HepG2 (cell line): ENCODE measurements around the gene IGF2BP1. TPM values are rescaled to one million over a fixed set of nuclear protein-coding genes. Genes with fewer than 3 reads are reported as not detected.

Experiments
- CBFB ChIP-seq: sonication (generic); formaldehyde crosslinking; IDR thresholded peaks from 2 replicates; pipeline ENCODE4 v1.4.0; 2020; ENCODE audit warnings: missing genetic modification reagents
- CREB3 ChIP-seq: sonication (generic); formaldehyde crosslinking; IDR thresholded peaks from 2 replicates; pipeline ENCODE4 v1.5.0; 2020; ENCODE audit warnings: missing genetic modification reagents
- ETV6 ChIP-seq: sonication (generic); formaldehyde crosslinking; conservative IDR thresholded peaks from 2 replicates; pipeline ENCODE4 v1.4.0; 2020; ENCODE audit warnings: missing genetic modification reagents
- FOXA1 ChIP-seq, 2 experiments: fragments of 450-650 bp in 1 of 2; sonication (generic) in 1 of 2; formaldehyde crosslinking in 1 of 2; IDR thresholded peaks; 2 replicates each; pipeline versions ENCODE4 v1.4.0 to v1.6.1; 2016 to 2020; ENCODE audit warnings: missing genetic modification reagents in 1 of 2
- HNF4G ChIP-seq, 2 experiments: sonication (generic) in 1 of 2; formaldehyde crosslinking in 1 of 2; IDR thresholded peaks; 2 replicates each; pipeline versions ENCODE4 v1.4.0 to v1.6.1; 2011 to 2020; ENCODE audit warnings: borderline replicate concordance in 2 of 2, low read depth in 2 of 2, mild to moderate bottlenecking in 2 of 2, low read length in 1 of 2, missing genetic modification reagents in 1 of 2, moderate library complexity in 1 of 2
- HOXA3 ChIP-seq: sonication (generic); formaldehyde crosslinking; IDR thresholded peaks from 2 replicates; pipeline ENCODE4 v1.5.0; 2020; ENCODE audit warnings: missing genetic modification reagents
- KLF15 ChIP-seq: sonication (generic); formaldehyde crosslinking; IDR thresholded peaks from 2 replicates; pipeline ENCODE4 v1.8.1; 2023; ENCODE audit warnings: borderline replicate concordance, mild to moderate bottlenecking, inconsistent platforms, missing genetic modification reagents, mixed read lengths
- MED13 ChIP-seq: sonication (generic); formaldehyde crosslinking; IDR thresholded peaks from 2 replicates; pipeline ENCODE4 v1.5.0; 2020; ENCODE audit warnings: missing genetic modification reagents
- NFYB ChIP-seq: sonication (generic); formaldehyde crosslinking; IDR thresholded peaks from 2 replicates; pipeline ENCODE4 v1.4.0; 2020; ENCODE audit warnings: missing genetic modification reagents
- REL ChIP-seq: sonication (generic); formaldehyde crosslinking; conservative IDR thresholded peaks from 2 replicates; pipeline ENCODE4 v1.8.0; 2022; ENCODE audit warnings: mild to moderate bottlenecking, missing genetic modification reagents, moderate library complexity
- SCMH1 ChIP-seq: sonication (generic); formaldehyde crosslinking; IDR thresholded peaks from 2 replicates; pipeline ENCODE4 v1.9.0; 2021; ENCODE audit warnings: missing genetic modification reagents, mild to moderate bottlenecking, borderline replicate concordance
- SIN3A ChIP-seq: IDR thresholded peaks from 2 replicates; pipeline ENCODE4 v1.6.1; 2011; ENCODE audit warnings: low read depth, mild to moderate bottlenecking, control low read depth, low read length, borderline replicate concordance
- ZBTB43 ChIP-seq: sonication (generic); formaldehyde crosslinking; conservative IDR thresholded peaks from 2 replicates; pipeline ENCODE4 v1.4.0; 2020; ENCODE audit warnings: missing genetic modification reagents
- ZC3H4 ChIP-seq: sonication (generic); formaldehyde crosslinking; IDR thresholded peaks from 2 replicates; pipeline ENCODE4 v1.4.0; 2020; ENCODE audit warnings: missing genetic modification reagents, borderline replicate concordance
- ZNF138 ChIP-seq: sonication (generic); formaldehyde crosslinking; IDR thresholded peaks from 2 replicates; pipeline ENCODE4 v1.5.0; 2020; ENCODE audit warnings: mild to moderate bottlenecking, low read depth, missing genetic modification reagents
- ZNF317 ChIP-seq: sonication (generic); formaldehyde crosslinking; IDR thresholded peaks from 2 replicates; pipeline ENCODE4 v1.5.0; 2020; ENCODE audit warnings: mild to moderate bottlenecking, missing genetic modification reagents
- ZNF333 ChIP-seq: sonication (generic); formaldehyde crosslinking; IDR thresholded peaks from 2 replicates; pipeline ENCODE4 v1.4.0; 2020; ENCODE audit warnings: mild to moderate bottlenecking, missing genetic modification reagents, borderline replicate concordance
- ZNF552 ChIP-seq: sonication (generic); formaldehyde crosslinking; IDR thresholded peaks from 2 replicates; pipeline ENCODE4 v1.9.0; 2022; ENCODE audit warnings: missing genetic modification reagents, mild to moderate bottlenecking, borderline replicate concordance
- ZNF720 ChIP-seq: sonication (generic); formaldehyde crosslinking; IDR thresholded peaks from 2 replicates; pipeline ENCODE4 v1.4.0; 2020; ENCODE audit warnings: missing genetic modification reagents
- polyA plus RNA-seq, 8 experiments: library from polyadenylated mRNA; depleted of rRNA in 3 of 8; stranded (reverse) in 7 of 8; unstranded in 1 of 8; fragments of >200 nt; fragmentation: Illumina TruSeq in 4 of 8; extraction: Trizol in 4 of 8; gene quantifications; 2 replicates each; pipeline versions ENCODE4 v1.2.1 to v1.2.3, GENCODE V29; 2011 to 2016; ENCODE audit warnings: low read depth in 4 of 8, missing spikeins in 1 of 8, mixed read lengths in 1 of 8; ENCODE audit not compliant: insufficient read depth in 1 of 8
- total RNA-seq, 5 experiments: library from RNA; depleted of rRNA; stranded (reverse); fragments of >200 nt; fragmentation: Illumina TruSeq; extraction: Trizol; gene quantifications; 2 replicates each; pipeline ENCODE4 v1.2.3, GENCODE V29; 2016; ENCODE audit warnings: low read depth in 1 of 5
- TF ChIP-seq, protein P1 (sequence below): sonication (generic); formaldehyde crosslinking; IDR thresholded peaks from 2 replicates; pipeline ENCODE4 v1.5.1; 2020; ENCODE audit warnings: mild to moderate bottlenecking, missing genetic modification reagents, borderline replicate concordance
- TF ChIP-seq, protein P2 (sequence below): sonication (generic); formaldehyde crosslinking; IDR thresholded peaks from 2 replicates; pipeline ENCODE4 v1.8.1; 2023; ENCODE audit warnings: mild to moderate bottlenecking, missing genetic modification reagents, borderline replicate concordance
- TF ChIP-seq, protein P3 (sequence below): sonication (generic); formaldehyde crosslinking; IDR thresholded peaks from 2 replicates; pipeline ENCODE4 v1.5.0; 2020; ENCODE audit warnings: mild to moderate bottlenecking, missing genetic modification reagents

IGF2BP1 gene
- total and polyA plus RNA-seq, 2 of the 13 experiments (the other 11 are each of a cell fraction or from before 2014, with no cell fraction given), result 29.7 to 75.1 TPM

DNA sequence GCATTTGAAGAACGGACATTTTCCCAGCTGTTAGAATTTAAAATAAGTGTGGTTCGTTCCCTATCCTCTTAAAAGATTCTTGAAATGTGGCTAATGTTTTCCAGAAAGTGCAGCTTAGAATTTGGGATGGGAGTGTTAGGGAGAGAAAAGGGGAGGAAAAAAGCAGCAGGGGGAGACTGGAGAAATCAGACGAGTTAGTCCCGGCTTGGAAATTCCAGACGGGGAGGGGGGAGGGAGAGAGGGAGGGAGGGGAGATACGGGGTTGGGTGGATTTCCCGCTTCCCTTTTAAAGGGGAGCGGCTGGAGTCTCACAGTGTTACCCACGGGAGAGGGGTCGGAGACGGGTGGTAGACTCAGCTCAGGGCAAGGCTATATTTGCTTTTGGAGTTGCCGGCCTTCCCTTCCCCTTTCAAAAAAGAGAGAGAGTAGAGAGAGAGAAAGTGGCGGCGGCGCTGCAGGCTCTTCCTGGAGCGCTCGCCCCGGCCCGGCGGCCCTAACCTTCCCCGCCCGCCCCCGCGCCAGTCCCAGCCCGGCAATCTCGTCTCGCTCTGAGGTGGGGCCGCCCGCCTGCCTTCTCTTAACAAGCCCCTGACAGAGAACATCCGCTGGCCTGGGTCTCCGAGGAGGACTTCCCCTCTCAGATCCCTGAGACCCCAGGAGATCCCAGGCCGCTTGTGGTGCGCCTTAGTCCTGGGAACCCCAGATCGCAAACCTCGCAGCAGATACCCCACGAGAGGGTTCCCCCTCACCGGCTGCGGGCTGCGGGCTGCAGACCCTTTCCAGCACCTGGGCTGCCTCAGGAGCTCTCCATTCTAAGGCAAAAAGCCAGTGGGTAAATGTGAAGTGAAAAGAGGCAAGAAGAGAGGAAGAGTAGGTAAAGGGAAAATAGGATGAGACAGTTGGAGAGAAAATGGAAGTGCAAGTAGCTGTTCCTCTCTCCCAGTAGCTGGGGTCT lies 6.6 kb downstream of the IGF2BP1 start (continued):
- TF ChIP-seq CBFB (CRISPR knock-in tag) (no peak), REL (CRISPR knock-in tag) (no peak), ZNF138 (CRISPR knock-in tag) (no peak), SIN3A (no peak; the same call in 1 of the 2 replicates), ZNF317 (peak; percentile 12; the same call in 1 of the 2 replicates), ZNF720 (CRISPR knock-in tag) (no peak), NFYB (CRISPR knock-in tag) (no peak), KLF15 (CRISPR knock-in tag) (no peak), ZBTB43 (no peak), ZNF552 (CRISPR knock-in tag) (no peak), ZNF333 (CRISPR knock-in tag) (no peak), HOXA3 (CRISPR knock-in tag) (peak; percentile 10; the same call in 1 of the 2 replicates), HNF4G (IDR thresholded peaks at IDR 0.05; ENCODE audit: borderline replicate concordance, low read depth, low read length) (no peak), HNF4G (CRISPR knock-in tag; IDR thresholded peaks at IDR 0.05; ENCODE audit: borderline replicate concordance, low read depth) (no peak), SCMH1 (CRISPR knock-in tag) (no peak), ETV6 (CRISPR knock-in tag) (no peak), MED13 (CRISPR knock-in tag) (no peak), FOXA1 (IDR thresholded peaks at IDR 0.05) (no peak), FOXA1 (CRISPR knock-in tag; IDR thresholded peaks at IDR 0.05) (no peak), CREB3 (no peak), ZC3H4 (CRISPR knock-in tag) (no peak)
- TF ChIP-seq, protein P1, sequence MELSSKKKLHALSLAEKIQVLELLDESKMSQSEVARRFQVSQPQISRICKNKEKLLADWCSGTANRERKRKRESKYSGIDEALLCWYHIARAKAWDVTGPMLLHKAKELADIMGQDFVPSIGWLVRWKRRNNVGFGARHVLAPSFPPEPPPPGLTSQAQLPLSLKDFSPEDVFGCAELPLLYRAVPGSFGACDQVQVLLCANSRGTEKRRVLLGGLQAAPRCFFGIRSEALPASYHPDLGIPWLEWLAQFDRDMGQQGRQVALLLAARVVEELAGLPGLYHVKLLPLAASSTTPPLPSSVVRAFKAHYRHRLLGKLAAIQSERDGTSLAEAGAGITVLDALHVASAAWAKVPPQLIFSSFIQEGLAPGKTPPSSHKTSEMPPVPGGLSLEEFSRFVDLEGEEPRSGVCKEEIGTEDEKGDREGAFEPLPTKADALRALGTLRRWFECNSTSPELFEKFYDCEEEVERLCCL, result no peak
- TF ChIP-seq, protein P2, sequence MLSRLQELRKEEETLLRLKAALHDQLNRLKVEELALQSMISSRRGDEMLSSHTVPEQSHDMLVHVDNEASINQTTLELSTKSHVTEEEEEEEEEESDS, result no peak
- TF ChIP-seq, protein P3, sequence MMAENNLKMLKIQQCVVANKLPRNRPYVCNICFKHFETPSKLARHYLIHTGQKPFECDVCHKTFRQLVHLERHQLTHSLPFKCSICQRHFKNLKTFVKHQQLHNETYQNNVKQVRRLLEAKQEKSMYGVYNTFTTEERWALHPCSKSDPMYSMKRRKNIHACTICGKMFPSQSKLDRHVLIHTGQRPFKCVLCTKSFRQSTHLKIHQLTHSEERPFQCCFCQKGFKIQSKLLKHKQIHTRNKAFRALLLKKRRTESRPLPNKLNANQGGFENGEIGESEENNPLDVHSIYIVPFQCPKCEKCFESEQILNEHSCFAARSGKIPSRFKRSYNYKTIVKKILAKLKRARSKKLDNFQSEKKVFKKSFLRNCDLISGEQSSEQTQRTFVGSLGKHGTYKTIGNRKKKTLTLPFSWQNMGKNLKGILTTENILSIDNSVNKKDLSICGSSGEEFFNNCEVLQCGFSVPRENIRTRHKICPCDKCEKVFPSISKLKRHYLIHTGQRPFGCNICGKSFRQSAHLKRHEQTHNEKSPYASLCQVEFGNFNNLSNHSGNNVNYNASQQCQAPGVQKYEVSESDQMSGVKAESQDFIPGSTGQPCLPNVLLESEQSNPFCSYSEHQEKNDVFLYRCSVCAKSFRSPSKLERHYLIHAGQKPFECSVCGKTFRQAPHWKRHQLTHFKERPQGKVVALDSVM (CRISPR knock-in tag), result no peak
